Stimulated activated CD8-positive, alpha-beta memory T cell treated with anti-CD3 and anti-CD28 coated beads, Interleukin-15, amount 100 ng/mL, for 1 hour (primary cell): ENCODE results near the gene APH1A.
"Not testable (repeated sequence)": the region's sequence is repeated elsewhere in the genome, so short reads cannot be mapped to it uniquely, and the experiment has no call there.

Source experiments
- DNase-seq: peaks from one replicate; pipeline ENCODE4 v3.0.0-alpha.2; 2020; ENCODE audit warnings: low read depth

The APH1A gene

DNA sequence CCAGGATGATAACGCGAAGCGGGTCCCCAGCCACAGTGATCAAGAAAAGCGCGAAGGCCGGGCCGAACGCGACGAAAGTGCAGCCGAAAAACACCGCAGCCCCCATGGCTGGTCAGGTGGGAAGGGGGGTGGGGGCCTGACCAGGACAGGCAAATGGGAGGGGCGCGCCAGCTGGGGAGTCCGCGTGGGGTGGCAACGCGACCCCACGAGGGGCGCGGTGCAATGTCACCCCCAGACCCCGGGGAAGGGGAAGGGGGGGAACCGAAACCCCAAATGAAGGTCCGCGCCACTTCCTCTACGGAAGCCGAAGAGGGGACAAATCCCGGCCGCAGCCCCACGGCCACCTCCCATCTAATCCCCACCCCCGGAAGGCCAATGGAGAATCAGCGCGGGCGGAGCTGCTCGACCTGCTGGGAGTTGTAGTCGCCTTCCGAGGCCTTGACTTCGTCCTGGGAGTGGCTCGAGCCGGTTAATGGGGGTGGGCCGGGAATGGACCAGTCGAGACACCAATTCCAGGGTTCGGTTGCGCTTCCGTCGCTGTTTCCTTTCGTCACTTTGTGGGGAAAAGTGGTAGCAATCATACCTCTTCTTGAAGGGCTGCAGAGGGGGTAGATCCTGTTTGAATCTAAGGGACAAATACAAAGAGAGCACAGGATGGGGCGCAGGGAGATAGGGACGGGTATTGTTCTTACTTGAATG is at the start of gene APH1A:
TSS of gene APH1A (minus strand) at position 312 of the 699 bp plus-strand sequence. CDS start at position 106, 206 bp downstream.
- DNase-seq: peak; percentile 81

DNA sequence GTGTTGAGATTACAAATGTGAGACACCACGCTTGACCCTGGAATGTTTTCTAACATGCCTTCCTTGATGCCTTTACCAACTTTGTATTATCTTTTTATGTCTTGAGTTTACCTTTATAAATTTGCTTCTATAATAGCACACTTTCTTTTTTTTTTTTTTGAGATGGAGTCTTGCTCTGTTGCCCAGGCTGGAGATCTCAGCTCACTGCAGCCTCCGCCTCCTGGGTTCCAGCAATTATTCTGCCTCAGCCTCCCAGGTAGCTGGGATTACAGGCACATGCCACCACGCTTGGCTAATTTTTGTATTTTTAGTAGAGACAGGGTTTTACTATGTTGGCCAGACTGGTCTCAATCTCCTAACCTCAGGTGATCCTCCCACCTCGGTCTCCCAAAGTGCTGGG is 45.9 kb upstream of the APH1A start:
- not testable (repeated sequence) for DNase-seq

DNA sequence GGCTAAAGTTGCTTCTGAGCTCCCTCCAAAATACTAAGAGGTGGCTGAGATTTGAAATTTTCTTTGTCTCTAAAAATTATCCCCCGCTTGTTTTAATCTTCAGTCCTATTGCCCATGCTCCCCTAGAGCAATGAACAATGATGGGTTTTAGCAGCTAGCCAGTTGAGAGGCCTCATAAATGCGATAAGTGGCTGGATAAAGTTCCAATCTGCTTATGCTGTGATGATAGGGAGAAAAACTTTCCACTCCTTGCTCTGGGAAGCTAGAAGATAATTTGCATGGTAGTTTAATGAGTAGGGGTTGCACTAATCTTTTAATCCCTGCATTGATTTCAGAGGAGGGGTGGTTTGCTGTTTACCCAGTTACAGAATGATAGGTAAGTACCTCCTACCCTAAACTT is 42.9 kb upstream of the APH1A start:
- no peak for DNase-seq

DNA sequence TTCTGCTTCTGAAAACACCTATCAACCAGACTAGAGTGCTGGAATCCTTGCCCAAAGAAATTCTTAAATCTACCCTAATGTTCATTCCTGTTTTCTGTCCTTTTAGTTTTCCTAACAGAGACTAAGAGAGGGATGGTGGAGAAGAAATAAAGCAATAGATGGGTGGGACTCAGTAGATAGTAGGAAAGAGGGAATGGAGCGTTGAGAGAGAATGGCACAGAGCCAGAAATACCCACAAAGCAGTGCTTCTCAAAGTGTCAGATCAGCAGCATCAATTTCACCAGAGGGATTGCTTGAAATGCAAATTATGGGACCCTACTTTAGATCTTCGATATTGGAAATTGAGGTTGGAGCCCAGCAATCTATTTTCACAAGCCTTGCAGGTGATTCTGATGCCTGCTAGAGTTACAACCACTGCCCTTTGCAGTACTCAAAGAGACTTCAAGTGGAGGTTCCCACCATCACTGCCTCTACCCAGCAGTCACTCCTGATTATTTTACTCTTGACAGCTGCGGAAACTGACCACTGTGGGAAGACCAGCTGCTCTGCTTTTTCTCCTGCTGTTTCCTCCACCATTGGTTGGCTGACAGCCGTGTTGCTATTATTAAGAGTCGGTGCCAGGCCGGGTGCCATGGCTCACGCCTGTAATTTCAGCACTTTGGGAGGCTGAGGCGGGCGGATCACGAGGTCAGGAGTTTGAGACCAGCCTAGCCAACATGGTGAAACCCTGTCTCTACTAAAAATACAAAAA is 41.1 kb upstream of the APH1A start:
- no peak for DNase-seq

- not testable (repeated sequence) for DNase-seq
These were observed 39.8 kb upstream of the APH1A start for GRCh38 chr1:150308585-150308984.

- no peak for DNase-seq
These were observed 34.1 kb upstream of the APH1A start for GRCh38 chr1:150302902-150303301.

DNA sequence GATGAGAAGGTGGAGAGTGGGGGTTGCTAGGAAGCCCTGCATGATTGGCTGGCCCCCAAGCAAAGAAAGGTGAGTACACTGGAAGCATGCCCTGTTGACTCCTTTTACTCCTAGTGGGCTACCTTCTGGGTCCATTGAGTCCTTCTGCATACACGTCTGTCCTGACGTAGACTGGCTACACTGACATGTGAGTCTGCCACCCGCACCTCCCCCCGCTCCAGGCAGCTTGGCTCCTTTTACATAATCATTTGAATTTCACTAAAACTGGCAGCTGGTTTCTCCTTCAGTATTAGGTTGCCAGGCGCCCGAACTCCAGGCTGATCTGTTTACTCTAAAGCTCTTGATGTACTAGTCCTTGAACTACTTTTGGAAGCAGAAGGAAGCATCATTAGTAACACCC is 33.5 kb upstream of the APH1A start:
- DNase-seq: no peak

DNA sequence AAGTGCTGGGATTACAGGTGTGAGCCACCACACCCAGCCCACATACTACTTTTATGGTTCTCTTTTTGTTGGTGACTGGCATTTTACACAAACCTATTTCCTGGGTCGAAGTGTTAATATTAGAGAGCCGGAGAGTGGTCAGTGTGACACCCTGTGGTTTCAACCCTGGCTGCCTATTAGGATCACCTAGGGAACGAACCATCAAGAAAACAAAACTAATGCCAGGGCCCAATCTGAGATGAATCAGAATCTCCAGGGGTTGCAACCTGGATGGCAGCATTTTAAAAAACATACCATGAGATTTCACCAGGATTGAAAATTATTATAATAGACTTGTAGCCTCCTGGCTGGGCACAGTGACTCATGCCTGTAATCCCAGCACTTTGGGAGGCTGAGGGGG is 30.9 kb upstream of the APH1A start:
- DNase-seq: no peak

GRCh38 chr1:150295476-150295875 is 26.7 kb upstream of the APH1A start:
- no peak for DNase-seq

DNA sequence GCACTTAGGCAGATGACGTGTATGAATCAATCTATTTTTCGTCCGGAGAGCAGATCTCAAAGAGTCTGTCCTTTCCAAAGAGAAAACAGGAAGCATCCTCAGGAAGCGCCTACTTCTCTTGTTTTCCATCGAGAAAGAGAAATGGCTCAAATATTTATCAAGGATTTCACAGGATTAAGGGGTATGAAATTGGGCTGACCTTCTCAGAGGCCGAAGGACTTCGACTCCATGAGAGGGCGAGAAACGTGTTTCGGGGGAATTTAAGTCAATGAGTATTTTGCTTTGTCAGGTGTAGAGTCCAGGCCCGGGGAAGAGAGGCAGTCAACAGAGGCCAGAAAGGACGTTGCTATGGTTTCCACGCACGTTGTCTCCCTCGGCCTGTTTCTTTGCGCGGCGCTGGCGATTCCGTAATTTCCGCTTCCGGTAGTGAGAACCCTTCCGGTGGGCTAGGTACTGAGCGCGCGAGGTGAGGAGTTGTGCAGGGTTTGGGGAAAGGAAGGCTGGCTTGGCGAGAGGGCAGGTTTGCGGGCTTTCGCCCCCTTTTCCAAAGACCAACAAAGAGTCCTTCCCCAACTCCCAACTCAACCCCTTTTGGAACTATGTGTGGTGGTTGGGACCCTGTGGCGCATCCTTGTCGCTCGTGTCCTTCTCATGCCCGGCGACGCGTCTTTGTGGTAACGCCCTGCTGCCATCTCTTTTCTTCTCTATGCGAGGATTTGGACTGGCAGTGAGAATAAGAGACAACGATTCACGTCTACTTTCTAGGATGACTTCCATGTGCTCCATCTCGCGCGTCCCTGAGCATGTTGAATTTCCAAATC is 24.8 kb upstream of the APH1A start, which contains the start of gene MRPS21:
TSS of gene MRPS21 (plus strand) at position 429 of the 821 bp plus-strand sequence. CDS start 506 bp downstream, outside the sequence.
- DNase-seq: peak; percentile 68

DNA sequence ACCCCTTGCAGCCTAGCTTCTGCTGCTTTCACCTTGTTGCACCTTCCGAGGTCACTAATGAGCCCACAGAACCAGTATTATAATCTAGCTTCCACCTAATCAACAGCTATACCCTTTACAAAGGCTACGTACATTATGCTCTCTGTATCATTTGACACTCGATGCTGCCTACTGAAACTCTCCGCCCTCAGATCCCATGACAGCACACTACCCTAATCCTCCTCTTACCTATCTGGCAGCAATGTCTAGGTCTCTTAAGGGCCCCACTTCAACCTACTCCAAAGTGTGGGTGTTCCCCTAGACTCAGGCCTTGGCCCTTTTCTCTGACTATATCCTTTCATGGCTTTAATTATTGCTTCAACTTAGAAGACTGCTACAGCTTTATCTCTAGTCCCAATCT is 20.0 kb upstream of the APH1A start:
- no peak for DNase-seq

GRCh38 chr1:150288382-150288781 is 19.6 kb upstream of the APH1A start:
- DNase-seq: no peak

- no peak for DNase-seq
These were observed 14.4 kb upstream of the APH1A start for GRCh38 chr1:150283260-150283659.

DNA sequence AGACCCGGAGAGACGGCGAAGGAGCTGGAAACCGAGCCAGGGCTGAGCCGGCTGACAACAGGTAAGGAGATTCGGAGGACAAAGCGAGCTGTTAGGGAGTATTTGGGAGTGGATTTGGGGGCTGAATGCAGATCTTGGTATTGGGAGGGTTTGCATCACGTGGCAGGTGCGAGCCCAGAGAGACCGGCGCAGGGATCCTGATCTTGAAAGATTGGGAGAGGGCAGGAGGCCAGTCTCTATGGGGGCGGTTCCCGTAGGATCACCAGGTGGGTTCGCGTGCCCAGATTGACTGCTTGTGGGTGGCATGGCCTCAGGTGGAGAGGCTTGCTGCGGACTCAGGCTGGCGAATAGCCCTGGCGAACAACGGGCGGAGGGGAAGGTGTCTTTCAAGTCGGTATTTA is 13.7 kb upstream of the APH1A start:
- DNase-seq: no peak

GRCh38 chr1:150281758-150282557 is 13.1 kb upstream of the APH1A start, which contains the start of gene CIART:
TSS of gene CIART (plus strand) at chr1:150282554. CDS start at chr1:150283268, 714 bp downstream.
- DNase-seq: peak; percentile 52

GRCh38 chr1:150281221-150281757 is 12.5 kb upstream of the APH1A start:
- peak; percentile 24 for DNase-seq

DNA sequence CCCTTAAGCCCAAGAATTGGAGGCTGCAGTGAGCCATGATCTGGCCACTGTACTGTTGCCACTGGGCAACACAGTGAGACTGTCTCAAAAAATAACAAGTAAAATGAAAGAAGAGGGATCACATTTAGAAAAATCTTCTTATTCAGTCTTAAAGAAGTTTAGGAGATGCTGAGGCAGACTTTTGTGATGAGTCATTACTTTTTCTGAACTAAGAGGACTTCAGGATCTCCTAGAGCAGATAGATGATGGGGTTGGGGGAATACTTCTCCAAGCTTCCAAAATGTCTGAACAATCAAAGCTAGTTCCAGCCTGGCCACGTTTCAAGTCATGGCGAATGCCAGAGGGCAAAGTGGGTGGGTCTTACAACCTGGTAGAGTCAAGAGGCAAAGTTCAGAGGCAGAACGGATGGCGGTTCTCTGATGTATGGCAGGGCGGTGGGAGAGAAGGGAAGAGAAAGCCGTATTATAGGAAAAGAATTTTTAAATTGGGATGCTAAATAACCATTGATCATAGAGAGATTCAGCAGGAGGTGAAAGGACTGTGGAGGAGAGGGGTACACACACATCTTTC is 11.4 kb upstream of the APH1A start:
- no peak for DNase-seq

DNA sequence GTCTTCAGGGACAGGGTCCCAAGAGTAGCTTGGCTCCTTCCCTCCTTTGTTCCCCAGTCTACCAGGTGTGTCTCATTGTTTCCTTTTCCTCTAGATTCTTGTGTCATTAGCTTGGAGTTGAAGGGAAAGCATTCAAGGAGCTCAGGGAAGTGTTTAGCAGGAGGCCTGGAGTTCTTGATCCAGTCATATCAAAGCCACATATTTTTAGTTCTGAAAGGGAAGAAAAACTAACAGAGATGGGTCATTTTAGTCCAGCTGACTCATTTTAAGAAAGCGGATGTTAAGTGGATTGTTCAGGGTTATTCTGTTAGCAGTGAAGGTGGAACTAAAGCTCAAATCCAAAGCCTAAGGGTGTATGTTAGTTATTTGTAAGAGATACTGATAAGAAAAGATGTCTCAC is 4.5 kb upstream of the APH1A start:
- no peak for DNase-seq

DNA sequence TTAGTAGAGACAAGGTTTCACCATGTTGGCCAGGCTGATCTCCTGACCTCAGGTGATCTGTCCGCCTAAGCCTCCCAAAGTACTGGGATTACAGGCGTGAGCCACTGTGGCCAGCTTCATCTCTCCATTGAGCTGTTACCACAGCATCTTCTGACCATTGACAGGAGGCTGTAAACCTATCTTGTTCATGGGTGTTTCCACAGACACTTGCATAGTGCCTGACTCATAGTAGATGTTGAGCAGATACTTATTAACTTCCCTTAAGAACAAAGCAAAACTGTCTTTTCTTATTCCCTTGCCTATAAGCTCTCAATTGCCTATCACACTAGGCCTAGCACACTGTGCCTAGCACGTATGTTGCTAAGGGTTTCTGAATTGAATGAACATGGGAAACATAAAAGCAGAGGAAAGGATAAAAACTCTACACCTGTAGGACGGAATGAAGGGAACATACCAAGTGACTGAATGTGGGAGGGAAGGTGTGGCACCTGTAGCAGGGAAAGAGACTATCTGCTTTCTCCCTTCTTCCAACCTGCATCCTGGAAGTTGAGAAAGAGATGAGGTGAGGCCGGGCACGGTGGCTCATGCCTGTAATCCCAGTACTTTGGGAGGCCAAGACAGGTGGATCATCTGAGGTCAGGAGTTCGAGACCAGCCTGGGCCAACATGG is 2.6 kb upstream of the APH1A start:
- DNase-seq: no peak

DNA sequence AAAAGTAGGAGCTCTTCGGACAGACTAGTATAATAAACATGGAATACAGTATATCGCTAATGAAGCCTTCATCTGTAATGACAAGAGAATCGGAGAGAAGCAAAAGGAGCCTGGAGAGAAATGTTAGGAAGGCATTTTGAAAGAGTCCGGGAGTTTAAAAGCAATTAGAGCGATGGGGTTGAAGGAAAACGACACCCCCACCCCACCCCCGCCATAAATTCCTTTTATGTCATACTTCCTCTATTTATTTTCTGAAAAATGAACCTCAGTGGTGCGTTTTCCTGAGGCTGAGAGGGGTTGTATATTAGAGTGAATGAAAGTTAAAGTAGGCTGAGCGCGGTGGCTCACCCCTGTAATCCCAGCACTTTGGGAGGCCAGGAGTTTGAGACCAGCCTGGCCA is 635 bp upstream of the APH1A start:
- no peak for DNase-seq
